Immature natural killer cell (primary cell): ENCODE results near the gene RCBTB2. TPM values are rescaled to one million over a fixed set of nuclear protein-coding genes. Genes with fewer than 3 reads are reported as not detected.

Experiments used
- DNase-seq, 3 donors: peaks; one replicate each; pipeline ENCODE4 v3.0.0; 2022; ENCODE audit warnings: mixed read lengths in 1 of 3
- H3K27ac Mint-ChIP-seq, 6 donors: one replicate each; pipeline ENCODE4 v1.8.0; 2020; ENCODE audit warnings: mixed read lengths in 6 of 6, mild to moderate bottlenecking in 5 of 6, inconsistent platforms in 4 of 6, moderate library complexity in 3 of 6
- H3K27me3 Mint-ChIP-seq, 3 donors: one replicate each; pipeline ENCODE4 v1.8.0; 2020 to 2021; ENCODE audit warnings: low read depth in 3 of 3, mild to moderate bottlenecking in 3 of 3, mixed read lengths in 3 of 3, moderate library complexity in 3 of 3, inconsistent platforms in 1 of 3
- H3K36me3 Mint-ChIP-seq, 3 donors: one replicate each; pipeline ENCODE4 v1.8.0; 2020; ENCODE audit warnings: mixed read lengths in 3 of 3, inconsistent platforms in 2 of 3, mild to moderate bottlenecking in 2 of 3
- H3K4me1 Mint-ChIP-seq, 2 donors: one replicate each; pipeline ENCODE4 v1.8.0; 2020; ENCODE audit warnings: inconsistent platforms in 2 of 2, mild to moderate bottlenecking in 2 of 2, mixed read lengths in 2 of 2, moderate library complexity in 1 of 2
- H3K4me3 Mint-ChIP-seq, 5 donors: one replicate each; pipeline ENCODE4 v1.8.0; 2020; ENCODE audit warnings: mild to moderate bottlenecking in 5 of 5, mixed read lengths in 5 of 5, inconsistent platforms in 3 of 5, moderate library complexity in 3 of 5
- H3K9me3 Mint-ChIP-seq, 6 donors: one replicate each; pipeline ENCODE4 v1.8.0; 2020; ENCODE audit warnings: mild to moderate bottlenecking in 6 of 6, mixed read lengths in 6 of 6, inconsistent platforms in 4 of 6, moderate library complexity in 3 of 6
- polyA plus RNA-seq, 3 donors: library from polyadenylated mRNA; unstranded; fragments of 300-500 nt; fragmentation: Illumina TruSeq; gene quantifications; one replicate each; pipeline ENCODE4 v1.2.3, GENCODE V29; 2021

The RCBTB2 gene
- polyA plus RNA-seq, 3 donors from 2014 or later: 36.1 to 49.1 (median 45.8) TPM

DNA sequence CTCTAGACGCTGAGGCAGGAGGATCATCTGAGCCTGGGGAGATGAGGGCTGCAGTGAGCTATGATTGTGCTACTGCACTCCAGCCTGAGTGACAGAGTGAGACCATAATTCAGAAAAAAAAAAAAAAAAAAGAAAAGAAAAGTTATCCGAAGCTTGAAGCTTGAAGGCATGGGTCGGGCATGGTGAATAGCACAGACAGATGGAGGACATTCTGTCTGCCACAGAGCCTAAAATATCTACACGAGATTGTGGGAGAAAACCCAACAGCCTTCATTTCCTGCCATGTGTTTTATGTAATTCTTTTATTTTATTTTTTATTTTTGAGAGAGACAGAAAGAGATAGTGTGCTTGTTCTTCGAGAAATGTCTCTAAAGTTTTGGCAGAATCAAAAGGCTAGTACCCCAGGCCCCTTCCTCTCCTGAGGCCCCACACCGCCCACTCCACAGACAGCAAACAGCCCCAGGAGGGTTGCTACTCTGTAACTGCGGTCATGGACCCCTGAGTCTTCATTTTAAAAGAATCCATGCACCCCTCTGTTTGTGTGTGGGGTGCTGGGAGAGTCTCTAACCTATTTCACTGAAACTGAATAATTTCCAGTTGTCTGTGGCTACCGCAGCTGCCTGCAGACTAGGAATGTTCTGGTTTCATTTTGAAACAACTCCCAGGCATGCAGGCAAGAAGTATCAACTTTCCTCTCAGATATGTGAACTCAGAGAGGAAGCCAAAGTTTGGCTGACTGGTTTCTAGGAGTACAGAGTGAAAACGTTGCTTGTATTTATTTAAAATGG lies 38.4 kb upstream of the RCBTB2 start:
- Mint-ChIP-seq H3K27ac (peak overlapping the region in 1 of 6 donors; percentile 16), H3K4me3 (no peak overlapping the region), H3K36me3 (peaks cover 0 to 9% (median 0%) of the 10 kb centered on the region in 3 donors), H3K27me3 (peaks cover 4 to 10% (median 5%) of the 10 kb centered on the region in 3 donors), H3K9me3 (no peaks in the 10 kb centered on the region), H3K4me1 (peaks cover 25 to 45% of the 10 kb centered on the region in 2 donors)
- no peak for DNase-seq

GRCh38 chr13:48570216-48570828 lies 37.4 kb upstream of the RCBTB2 start:
- peak overlapping the region in 4 of 5 donors; percentile 3 to 48 (median 37) for H3K4me3 Mint-ChIP-seq
- H3K27me3 Mint-ChIP-seq: peaks cover 4 to 13% (median 5%) of the 10 kb centered on the region in 3 donors
- no peak for DNase-seq
- H3K27ac Mint-ChIP-seq: peak overlapping the region in 1 of 6 donors; percentile 59
- H3K9me3 Mint-ChIP-seq: no peaks in the 10 kb centered on the region
- H3K36me3 Mint-ChIP-seq: peaks cover 0 to 4% (median 0%) of the 10 kb centered on the region in 3 donors
- peaks cover 25 to 45% of the 10 kb centered on the region in 2 donors for H3K4me1 Mint-ChIP-seq

DNA sequence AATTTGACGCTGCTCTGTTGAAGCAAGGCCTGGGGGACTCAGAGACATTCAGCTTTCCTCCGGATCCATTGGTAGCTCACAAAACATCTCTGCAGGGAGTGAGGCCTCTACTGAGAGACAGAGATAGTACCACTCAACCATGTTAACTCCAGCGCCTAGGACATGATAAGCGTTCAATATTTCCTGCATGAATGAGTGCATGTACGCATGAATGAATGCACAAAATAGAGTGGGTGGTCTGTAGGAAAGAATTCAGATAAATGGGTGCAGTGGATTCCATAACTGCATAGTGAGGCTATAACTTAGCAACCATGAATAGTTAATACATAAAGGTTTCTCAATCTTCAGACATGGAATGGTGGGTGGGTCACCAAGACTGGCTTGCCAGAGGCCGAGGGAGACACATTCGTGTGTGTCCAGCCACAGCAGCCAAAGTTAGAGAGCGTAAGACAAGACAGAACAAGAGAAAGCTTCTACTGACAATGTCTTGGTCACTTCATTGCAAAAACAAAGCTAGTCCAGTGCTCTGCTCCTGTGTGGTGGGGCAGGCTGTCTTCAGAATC lies 36.3 kb upstream of the RCBTB2 start:
- no peak overlapping the region for H3K27ac Mint-ChIP-seq
- H3K9me3 Mint-ChIP-seq: no peaks in the 10 kb centered on the region
- peaks cover 4 to 15% (median 5%) of the 10 kb centered on the region in 3 donors for H3K27me3 Mint-ChIP-seq
- H3K4me3 Mint-ChIP-seq: no peak overlapping the region
- H3K4me1 Mint-ChIP-seq: peaks cover 28 to 47% of the 10 kb centered on the region in 2 donors
- peaks cover 0 to 4% (median 0%) of the 10 kb centered on the region in 3 donors for H3K36me3 Mint-ChIP-seq
- no peak for DNase-seq

- no peak overlapping the region for H3K27ac Mint-ChIP-seq
- DNase-seq: no peak
- H3K36me3 Mint-ChIP-seq: peaks cover 0 to 4% (median 0%) of the 10 kb centered on the region in 3 donors
- no peaks in the 10 kb centered on the region for H3K9me3 Mint-ChIP-seq
- peaks cover 4 to 15% (median 5%) of the 10 kb centered on the region in 3 donors for H3K27me3 Mint-ChIP-seq
- no peak overlapping the region for H3K4me3 Mint-ChIP-seq
- peaks cover 24 to 47% of the 10 kb centered on the region in 2 donors for H3K4me1 Mint-ChIP-seq
Observed at GRCh38 chr13:48568370-48569103, 35.7 kb upstream of the RCBTB2 start.

GRCh38 chr13:48567515-48568369 lies 34.9 kb upstream of the RCBTB2 start:
- Mint-ChIP-seq H3K4me1 (peaks cover 23 to 48% of the 10 kb centered on the region in 2 donors), H3K4me3 (no peak overlapping the region), H3K36me3 (peaks cover 0 to 4% (median 0%) of the 10 kb centered on the region in 3 donors), H3K9me3 (no peaks in the 10 kb centered on the region), H3K27ac (no peak overlapping the region), H3K27me3 (peaks cover 4 to 15% (median 5%) of the 10 kb centered on the region in 3 donors)
- no peak for DNase-seq

GRCh38 chr13:48564056-48564455 lies 31.2 kb upstream of the RCBTB2 start:
- H3K4me1 Mint-ChIP-seq: peaks cover 41 to 57% of the 10 kb centered on the region in 2 donors
- no peak overlapping the region for H3K4me3 Mint-ChIP-seq
- H3K27me3 Mint-ChIP-seq: peaks cover 8 to 17% (median 10%) of the 10 kb centered on the region in 3 donors
- no peaks in the 10 kb centered on the region for H3K9me3 Mint-ChIP-seq
- peak overlapping the region in 1 of 6 donors; percentile 1 for H3K27ac Mint-ChIP-seq
- DNase-seq: no peak
- peaks cover 0 to 10% (median 0%) of the 10 kb centered on the region in 3 donors for H3K36me3 Mint-ChIP-seq

- Mint-ChIP-seq H3K4me3 (peak overlapping the region in 1 of 5 donors; percentile 76), H3K27ac (no peak overlapping the region), H3K4me1 (peaks cover 41 to 58% of the 10 kb centered on the region in 2 donors), H3K27me3 (peaks cover 6 to 17% (median 10%) of the 10 kb centered on the region in 3 donors), H3K9me3 (no peaks in the 10 kb centered on the region), H3K36me3 (peaks cover 0 to 9% (median 0%) of the 10 kb centered on the region in 3 donors)
- DNase-seq: no peak
Observed at GRCh38 chr13:48563626-48564025, 30.7 kb upstream of the RCBTB2 start.

DNA sequence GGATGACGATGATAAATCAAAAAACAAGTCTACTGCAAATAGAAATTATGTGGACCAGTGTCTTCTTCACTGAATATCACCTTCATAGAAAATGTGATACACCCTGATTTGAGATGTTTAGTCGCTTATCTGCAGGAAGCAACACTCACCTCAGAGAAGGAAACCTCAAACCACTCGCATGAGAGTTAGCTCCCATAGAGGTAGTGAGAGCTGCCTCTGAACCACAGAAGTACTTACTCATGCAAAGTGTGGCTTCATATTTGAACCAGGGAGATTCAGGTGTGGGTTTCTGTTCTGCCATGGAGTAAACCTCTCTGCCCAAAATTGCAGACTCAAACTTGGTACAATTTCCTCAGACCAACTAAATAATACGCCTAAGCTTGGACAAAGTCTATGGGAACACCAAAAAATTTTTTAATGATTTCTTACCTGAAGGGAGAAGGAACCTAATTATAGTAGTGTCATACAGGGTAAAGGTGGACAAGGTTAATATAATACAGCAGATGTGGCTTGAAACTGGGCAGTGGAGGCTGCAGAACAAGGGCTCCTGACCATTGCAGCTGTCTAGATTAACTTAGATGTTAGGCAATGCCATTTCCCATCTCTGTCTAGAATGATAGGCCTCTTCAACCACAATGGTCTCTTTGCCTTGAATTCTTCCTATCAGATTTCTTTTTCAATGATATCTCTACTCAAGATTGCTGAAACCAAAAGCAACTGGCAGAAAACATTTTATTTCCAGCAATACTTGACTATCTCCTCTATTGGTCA lies 29.6 kb upstream of the RCBTB2 start:
- Mint-ChIP-seq H3K27ac (peak overlapping the region; percentile 64 to 86 (median 72)), H3K4me1 (peaks cover 41 to 58% of the 10 kb centered on the region in 2 donors), H3K9me3 (no peaks in the 10 kb centered on the region), H3K4me3 (peak overlapping the region; percentile 63 to 76 (median 72)), H3K27me3 (peaks cover 6 to 15% (median 10%) of the 10 kb centered on the region in 3 donors), H3K36me3 (peaks cover 0 to 6% (median 0%) of the 10 kb centered on the region in 3 donors)
- peak; percentile 84 to 87 (median 86) for DNase-seq

GRCh38 chr13:48561466-48562235 lies 28.8 kb upstream of the RCBTB2 start:
- Mint-ChIP-seq H3K27ac (peak overlapping the region; percentile 64 to 86 (median 75)), H3K4me1 (peaks cover 41 to 58% of the 10 kb centered on the region in 2 donors), H3K9me3 (no peaks in the 10 kb centered on the region), H3K4me3 (peak overlapping the region; percentile 63 to 76 (median 72)), H3K27me3 (peaks cover 7 to 9% (median 9%) of the 10 kb centered on the region in 3 donors), H3K36me3 (peaks cover 0 to 6% (median 0%) of the 10 kb centered on the region in 3 donors)
- peak; percentile 31 to 45 (median 42) for DNase-seq

- Mint-ChIP-seq H3K27ac (peak overlapping the region; percentile 62 to 89 (median 73)), H3K4me1 (peaks cover 41 to 58% of the 10 kb centered on the region in 2 donors), H3K36me3 (peaks cover 1 to 8% (median 2%) of the 10 kb centered on the region in 3 donors), H3K27me3 (peaks cover 7 to 11% (median 11%) of the 10 kb centered on the region in 3 donors), H3K4me3 (peak overlapping the region; percentile 63 to 76 (median 72)), H3K9me3 (peaks cover 0 to 6% (median under 1%) of the 10 kb centered on the region in 6 donors)
- DNase-seq: no peak
Observed at GRCh38 chr13:48560657-48561337, 27.9 kb upstream of the RCBTB2 start.
